Liver (tissue), 9 donors: ENCODE measurements around the gene UCP2. TPM values are rescaled to one million over a fixed set of nuclear protein-coding genes. Genes with fewer than 3 reads are reported as not detected.

ENCODE experiments used
- DNase-seq: peaks from one replicate; pipeline ENCODE4 v3.0.0-alpha.2; 2017; ENCODE audit warnings: low spot score
- H3K27ac ChIP-seq, 2 donors: one replicate each; pipeline ENCODE4 v1.7.0; 2013; ENCODE audit warnings: inconsistent platforms in 2 of 2, low read length in 2 of 2, control low read depth in 1 of 2, low read depth in 1 of 2, mild to moderate bottlenecking in 1 of 2
- H3K27me3 ChIP-seq, 4 donors: one replicate each; pipeline versions ENCODE4 v1.6.1 to v1.7.0; 2013; ENCODE audit warnings: low read length in 3 of 4, inconsistent platforms in 1 of 4, mild to moderate bottlenecking in 1 of 4, moderate library complexity in 1 of 4; ENCODE audit not compliant: control insufficient read depth in 4 of 4, insufficient read depth in 4 of 4
- H3K36me3 ChIP-seq, 4 donors: one replicate each; pipeline versions ENCODE4 v1.6.1 to v1.7.0; 2013; ENCODE audit warnings: low read length in 3 of 4, mild to moderate bottlenecking in 3 of 4, low read depth in 1 of 4, moderate library complexity in 1 of 4; ENCODE audit not compliant: control insufficient read depth in 4 of 4, insufficient read depth in 3 of 4
- H3K4me1 ChIP-seq, 4 donors: one replicate each; pipeline versions ENCODE4 v1.6.1 to v1.7.0; 2013; ENCODE audit warnings: low read length in 3 of 4, mild to moderate bottlenecking in 3 of 4, moderate library complexity in 1 of 4; ENCODE audit not compliant: control insufficient read depth in 4 of 4, insufficient read depth in 4 of 4
- H3K4me3 ChIP-seq, 3 donors: one replicate each; pipeline versions ENCODE4 v1.6.1 to v1.7.0; 2013; ENCODE audit warnings: low read length in 3 of 3, control low read depth in 1 of 3, low read depth in 1 of 3, mild to moderate bottlenecking in 1 of 3
- H3K9ac ChIP-seq, 2 donors: one replicate each; pipeline ENCODE4 v1.7.0; 2013; ENCODE audit warnings: low read length in 2 of 2, mild to moderate bottlenecking in 2 of 2, moderate library complexity in 2 of 2, control low read depth in 1 of 2, low read depth in 1 of 2
- H3K9me3 ChIP-seq, 4 donors: one replicate each; pipeline versions ENCODE4 v1.6.1 to v1.7.0; 2013; ENCODE audit warnings: low read length in 3 of 4; ENCODE audit not compliant: control insufficient read depth in 4 of 4
- ATF3 ChIP-seq: IDR thresholded peaks from 2 replicates; pipeline ENCODE4 v1.6.1; 2016; ENCODE audit warnings: antibody characterized with exemption
- CTCF ChIP-seq: fragments of 150-350 bp; IDR thresholded peaks from 2 replicates; pipeline ENCODE4 v1.5.1; 2017; ENCODE audit warnings: improper control_type of control experiment, low read depth, low read length; ENCODE audit not compliant: missing input control
- EGR1 ChIP-seq, 2 donors: IDR thresholded peaks; 2 replicates each; pipeline ENCODE4 v1.6.1; 2016 to 2018; ENCODE audit warnings: antibody characterized with exemption in 2 of 2, low read depth in 2 of 2
- FOXA1 ChIP-seq: IDR thresholded peaks from 2 replicates; pipeline ENCODE4 v1.6.1; 2016; ENCODE audit warnings: antibody characterized with exemption
- FOXA2 ChIP-seq: IDR thresholded peaks from 2 replicates; pipeline ENCODE4 v1.6.1; 2016; ENCODE audit warnings: antibody characterized with exemption
- GABPA ChIP-seq, 2 donors: IDR thresholded peaks in 1 of 2; conservative IDR thresholded peaks in 1 of 2; 2 replicates each; pipeline ENCODE4 v1.6.1; 2016; ENCODE audit warnings: antibody characterized with exemption in 2 of 2, mild to moderate bottlenecking in 1 of 2, moderate library complexity in 1 of 2
- HNF4A ChIP-seq, 2 donors: conservative IDR thresholded peaks; 2 replicates each; pipeline ENCODE4 v1.6.1; 2016; ENCODE audit warnings: antibody characterized with exemption in 2 of 2, mild to moderate bottlenecking in 2 of 2
- HNF4G ChIP-seq: IDR thresholded peaks from 2 replicates; pipeline ENCODE4 v1.6.1; 2016; ENCODE audit warnings: antibody characterized with exemption
- JUND ChIP-seq, 2 donors: IDR thresholded peaks; 2 replicates each; pipeline ENCODE4 v1.6.1; 2016; ENCODE audit warnings: antibody characterized with exemption in 2 of 2
- MAX ChIP-seq: IDR thresholded peaks from 2 replicates; pipeline ENCODE4 v1.6.1; 2016; ENCODE audit warnings: antibody characterized with exemption
- NR2F2 ChIP-seq: IDR thresholded peaks from 2 replicates; pipeline ENCODE4 v1.6.1; 2016; ENCODE audit warnings: antibody characterized with exemption
- RAD21 ChIP-seq, 2 donors: IDR thresholded peaks; 2 replicates each; pipeline ENCODE4 v1.6.1; 2016; ENCODE audit warnings: antibody characterized with exemption in 2 of 2, mild to moderate bottlenecking in 2 of 2
- REST ChIP-seq: IDR thresholded peaks from 2 replicates; pipeline ENCODE4 v1.6.1; 2016; ENCODE audit warnings: antibody characterized with exemption, mild to moderate bottlenecking
- RXRA ChIP-seq, 2 donors: IDR thresholded peaks; 2 replicates each; pipeline ENCODE4 v1.6.1; 2017 to 2018; ENCODE audit warnings: antibody characterized with exemption in 2 of 2, mild to moderate bottlenecking in 1 of 2
- SP1 ChIP-seq: IDR thresholded peaks from 2 replicates; pipeline ENCODE4 v1.6.1; 2018; ENCODE audit warnings: antibody characterized with exemption, mild to moderate bottlenecking
- TAF1 ChIP-seq: conservative IDR thresholded peaks from 2 replicates; pipeline ENCODE4 v1.6.1; 2016; ENCODE audit warnings: antibody characterized with exemption, mild to moderate bottlenecking
- YY1 ChIP-seq: IDR thresholded peaks from 2 replicates; pipeline ENCODE4 v1.6.1; 2016; ENCODE audit warnings: antibody characterized with exemption, mild to moderate bottlenecking
- ZBTB33 ChIP-seq: IDR thresholded peaks from 2 replicates; pipeline ENCODE4 v1.6.1; 2016; ENCODE audit warnings: antibody characterized with exemption
- WGBS: extraction: QIAGEN DNeasy Blood & Tissue Kit; methylation state at CpG from one replicate; pipeline ENCODE4 v1.1.7; 2013; 5-methylcytosine and 5-hydroxymethylcytosine counted together
- polyA plus RNA-seq, 2 donors: library from polyadenylated mRNA; stranded (reverse) in 1 of 2; unstranded in 1 of 2; fragments of 200-250 nt in 1 of 2; fragments of >200 nt in 1 of 2; fragmentation: Nextera tagmentation in 1 of 2; extraction: Ambion mirVana in 1 of 2; gene quantifications; one replicate each; pipeline versions ENCODE4 v1.2.1 to v1.2.3, GENCODE V29; 2013 to 2015
- total RNA-seq, 2 donors: library from RNA; depleted of rRNA; stranded (reverse); fragments of >200 nt; gene quantifications; one replicate each; pipeline ENCODE4 v1.2.3, GENCODE V29; 2014
- donor health status: healthy.
- donor health status: healthy.
- donor health status: healthy.
- donor health status: healthy.
- donor health status: healthy.

Gene UCP2
- total and polyA plus RNA-seq, 4 donors: 10.4 to 137 (median 13.6) TPM

GRCh38 chr11:74019104-74019738 lies 36.6 kb upstream of the UCP2 start:
- WGBS: 15% methylated on average over 4 of the region's 4 CpGs
- Histone ChIP-seq H3K4me3 (no peak overlapping the region), H3K27ac (peak overlapping the region; percentile 92 to 93), H3K9ac (peak overlapping the region in 1 of 2 donors; percentile 33), H3K36me3 (no peaks in the 10 kb centered on the region), H3K9me3 (no peaks in the 10 kb centered on the region), H3K27me3 (no peaks in the 10 kb centered on the region), H3K4me1 (peaks cover 15 to 29% (median 22%) of the 10 kb centered on the region in 4 donors)
- no peak for DNase-seq
- TF ChIP-seq MAX: no peak
- peak; percentile 82 to 87 for TF ChIP-seq RXRA (IDR thresholded peaks at IDR 0.05)
- peak; percentile 39 for TF ChIP-seq YY1
- TF ChIP-seq FOXA2: peak; percentile 10
- TF ChIP-seq TAF1: no peak
- TF ChIP-seq ZBTB33: no peak
- TF ChIP-seq EGR1 (IDR thresholded peaks at IDR 0.05; ENCODE audit: low read depth in 2 of 2): no peak
- peak; percentile 99 for TF ChIP-seq NR2F2
- no peak for TF ChIP-seq HNF4G
- TF ChIP-seq JUND (IDR thresholded peaks at IDR 0.05): peak; percentile 47 to 53
- peak; percentile 81 to 82 for TF ChIP-seq HNF4A (conservative IDR thresholded peaks at IDR 0.05)
- TF ChIP-seq SP1: peak; percentile 65
- TF ChIP-seq RAD21 (IDR thresholded peaks at IDR 0.05): peak; percentile 5 to 29

- Histone ChIP-seq H3K4me1 (peaks cover 15 to 29% (median 22%) of the 10 kb centered on the region in 4 donors), H3K27ac (peak overlapping the region; percentile 92 to 93), H3K9me3 (no peaks in the 10 kb centered on the region), H3K36me3 (no peaks in the 10 kb centered on the region), H3K27me3 (no peaks in the 10 kb centered on the region), H3K4me3 (no peak overlapping the region), H3K9ac (peak overlapping the region; percentile 10 to 71)
- DNase-seq: peak; percentile 76
- TF ChIP-seq ATF3 (peak; percentile 87), ZBTB33 (peak; percentile 41), JUND (IDR thresholded peaks at IDR 0.05) (peak; percentile 73 to 79), TAF1 (no peak), FOXA2 (peak; percentile 90), EGR1 (IDR thresholded peaks at IDR 0.05; ENCODE audit: low read depth in 2 of 2) (no peak), NR2F2 (peak; percentile 96), HNF4G (peak; percentile 55), FOXA1 (peak; percentile 89), MAX (peak; percentile 63), GABPA (IDR thresholded peaks at IDR 0.05 in 1 of 2, conservative IDR thresholded peaks at IDR 0.05 in 1 of 2) (peak in 1 of 2 donors; percentile 5), REST (no peak), SP1 (peak; percentile 99), RXRA (IDR thresholded peaks at IDR 0.05) (peak; percentile 98 to 99), HNF4A (conservative IDR thresholded peaks at IDR 0.05) (peak; percentile 76 to 79), RAD21 (IDR thresholded peaks at IDR 0.05) (peak; percentile 49 to 54), YY1 (peak; percentile 10), CTCF (no peak)
- WGBS: 20% methylated on average over 9 of the region's 9 CpGs
These were observed 35.8 kb upstream of the UCP2 start for GRCh38 chr11:74018331-74019005.
